ENCODE results near the gene SCGB1D4.

The SCGB1D4 gene

DNA sequence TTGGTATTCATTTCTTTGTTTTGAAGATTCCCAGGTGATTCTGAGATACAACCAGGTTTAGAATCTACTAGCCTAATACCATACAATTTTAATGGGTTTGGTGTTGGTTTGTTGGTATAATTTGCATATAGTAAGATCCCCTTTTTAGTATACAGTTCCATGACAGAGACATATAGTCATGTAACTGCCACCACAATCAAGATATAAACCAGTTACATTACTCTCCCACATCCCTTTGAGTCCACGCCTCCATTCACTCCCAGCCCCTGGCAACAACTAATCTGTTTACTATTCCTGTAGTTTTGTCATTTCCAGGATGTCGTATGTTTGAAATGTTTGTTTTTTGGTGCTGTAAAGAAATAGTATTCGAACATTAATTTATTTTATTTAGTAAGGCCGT, 42.7 kb upstream of the SCGB1D4 start:
- Histone ChIP-seq H2AFZ (ENCODE audit: low read length) (no peak overlapping the region), H3K27me3 (replicated peaks; ENCODE audit: insufficient read depth, low read length) (0 out of 2 replicates have a peak, but pooled peaks cover 1% of the 10 kb centered on the region), H3F3A (ENCODE audit: insufficient read depth, low read length) (no peaks in the 10 kb centered on the region), H3K4me1 (ENCODE audit: low read length) (no peaks in the 10 kb centered on the region), H3K36me3 (replicated peaks; ENCODE audit: insufficient read depth, low read length) (no peaks in the 10 kb centered on the region), H3K4me2 (ENCODE audit: low read depth, low read length) (no peak overlapping the region; the same call in 1 of the 2 replicates), H3K9me2 (replicated peaks; ENCODE audit: insufficient read depth, low read length) (no peaks in the 10 kb centered on the region), H3K9ac (ENCODE audit: low read length) (no peak overlapping the region), H3K9me3 (replicated peaks; ENCODE audit: insufficient read depth, low read length) (no peaks in the 10 kb centered on the region), H3K4me3 (ENCODE audit: low read length) (no peak overlapping the region), H4K20me1 (ENCODE audit: insufficient read depth, low read length) (no peaks in the 10 kb centered on the region), H3K79me2 (ENCODE audit: low read length) (no peaks in the 10 kb centered on the region), H3K27ac (ENCODE audit: low read length) (peak overlapping the region; percentile 10; the same call in 1 of the 2 replicates)
- no peak for DNase-seq
- TF ChIP-seq EZH2phosphoT487 (IDR thresholded peaks at IDR 0.05; ENCODE audit: low read length) = no peak
- TF ChIP-seq EZH2 (optimal IDR thresholded peaks at IDR 0.05; ENCODE audit: low read depth, low read length) = no peak
- no peak for TF ChIP-seq CTCF (IDR thresholded peaks at IDR 0.05; ENCODE audit: low read length)

- Histone ChIP-seq H3K27me3 (replicated peaks; ENCODE audit: insufficient read depth, low read length) (0 out of 2 replicates have a peak, but pooled peaks cover 6% of the 10 kb centered on the region), H3K9me2 (replicated peaks; ENCODE audit: insufficient read depth, low read length) (no peaks in the 10 kb centered on the region), H4K20me1 (ENCODE audit: insufficient read depth, low read length) (no peaks in the 10 kb centered on the region), H3K79me2 (ENCODE audit: low read length) (no peaks in the 10 kb centered on the region), H3F3A (ENCODE audit: insufficient read depth, low read length) (no peaks in the 10 kb centered on the region), H3K4me2 (ENCODE audit: low read depth, low read length) (no peak overlapping the region), H3K36me3 (replicated peaks; ENCODE audit: insufficient read depth, low read length) (no peaks in the 10 kb centered on the region), H3K4me1 (ENCODE audit: low read length) (no peaks in the 10 kb centered on the region), H3K9me3 (replicated peaks; ENCODE audit: insufficient read depth, low read length) (no peaks in the 10 kb centered on the region), H3K4me3 (ENCODE audit: low read length) (no peak overlapping the region), H3K9ac (ENCODE audit: low read length) (no peak overlapping the region), H2AFZ (ENCODE audit: low read length) (no peak overlapping the region), H3K27ac (ENCODE audit: low read length) (no peak overlapping the region)
- DNase-seq = peak; percentile 61
- TF ChIP-seq EZH2 (optimal IDR thresholded peaks at IDR 0.05; ENCODE audit: low read depth, low read length) (no peak), CTCF (IDR thresholded peaks at IDR 0.05; ENCODE audit: low read length) (peak; percentile 64)
Measured at GRCh38 chr11:62340269-62340901, 41.5 kb upstream of the SCGB1D4 start.

GRCh38 chr11:62338218-62338617, 39.3 kb upstream of the SCGB1D4 start:
- peak overlapping the region; percentile 95 for H3K4me2 ChIP-seq (ENCODE audit: low read depth, low read length)
- no peak for DNase-seq
- no peak overlapping the region for H3K27ac ChIP-seq (ENCODE audit: low read length)
- peak overlapping the region; percentile 93 for H3K4me3 ChIP-seq (ENCODE audit: low read length)
- no peaks in the 10 kb centered on the region for H3K79me2 ChIP-seq (ENCODE audit: low read length)
- H2AFZ ChIP-seq (ENCODE audit: low read length) = peak overlapping the region; percentile 93
- no peaks in the 10 kb centered on the region for H3K9me2 ChIP-seq (replicated peaks; ENCODE audit: insufficient read depth, low read length)
- H3K9me3 ChIP-seq (replicated peaks; ENCODE audit: insufficient read depth, low read length) = no peaks in the 10 kb centered on the region
- H3F3A ChIP-seq (ENCODE audit: insufficient read depth, low read length) = no peaks in the 10 kb centered on the region
- no peak for TF ChIP-seq CTCF (IDR thresholded peaks at IDR 0.05; ENCODE audit: low read length)
- peak overlapping the region; percentile 62; the same call in 1 of the 2 replicates for H3K9ac ChIP-seq (ENCODE audit: low read length)
- peaks cover 14% of the 10 kb centered on the region; the same call in 1 of the 2 replicates for H3K27me3 ChIP-seq (replicated peaks; ENCODE audit: insufficient read depth, low read length)
- no peaks in the 10 kb centered on the region for H3K4me1 ChIP-seq (ENCODE audit: low read length)
- H4K20me1 ChIP-seq (ENCODE audit: insufficient read depth, low read length) = no peaks in the 10 kb centered on the region
- no peaks in the 10 kb centered on the region for H3K36me3 ChIP-seq (replicated peaks; ENCODE audit: insufficient read depth, low read length)
